GM10266 (cell line): ENCODE results near the gene NT5DC2.

Experiments used
- DNase-seq: peaks from one replicate; pipeline ENCODE4 v3.0.0; 2012; ENCODE audit errors: extremely low spot score
- TF ChIP-seq, protein P1 (sequence below): IDR thresholded peaks from 2 replicates; pipeline ENCODE4 v1.5.1; 2012; ENCODE audit warnings: mild to moderate bottlenecking, low read depth; ENCODE audit not compliant: control insufficient read depth, insufficient read depth; ENCODE audit errors: missing control alignments

The NT5DC2 gene

DNA sequence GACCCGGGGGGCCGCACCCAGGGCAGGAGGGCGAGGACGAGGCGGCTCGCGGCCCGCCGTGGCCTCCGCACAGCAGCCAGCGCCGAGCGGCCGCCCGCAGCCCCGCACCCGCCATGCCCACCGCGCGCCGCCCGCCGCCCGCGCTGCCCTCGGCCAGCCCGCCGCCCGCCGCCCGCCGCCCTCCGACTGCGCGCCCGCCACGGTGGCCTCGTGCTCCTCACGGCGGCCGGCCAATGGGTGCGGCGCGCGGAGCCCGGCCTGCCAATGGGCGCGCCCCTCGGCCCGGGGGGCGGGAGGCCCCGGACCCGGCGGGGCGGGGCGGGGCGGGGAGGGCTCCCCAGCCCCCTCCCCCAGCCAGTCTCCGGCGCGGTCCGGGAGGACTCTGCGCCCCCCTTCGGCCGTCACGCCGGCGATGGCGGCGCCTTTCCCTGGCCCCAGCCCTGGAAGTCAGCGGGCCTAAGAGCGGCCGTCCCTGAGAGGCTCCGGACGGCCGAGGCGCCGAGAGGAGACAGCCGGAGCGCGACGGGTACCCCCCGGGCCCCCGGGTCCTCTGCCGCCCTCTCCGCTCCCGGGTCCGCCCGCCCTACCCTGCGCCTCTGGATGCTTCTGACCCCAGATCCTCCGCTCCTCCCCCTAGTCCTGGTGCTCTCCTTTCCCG is at the start of gene NT5DC2:
TSS of gene NT5DC2 (minus strand) at position 235 of the 658 bp plus-strand sequence. CDS start at position 115, 120 bp downstream.
- TF ChIP-seq, protein P1, sequence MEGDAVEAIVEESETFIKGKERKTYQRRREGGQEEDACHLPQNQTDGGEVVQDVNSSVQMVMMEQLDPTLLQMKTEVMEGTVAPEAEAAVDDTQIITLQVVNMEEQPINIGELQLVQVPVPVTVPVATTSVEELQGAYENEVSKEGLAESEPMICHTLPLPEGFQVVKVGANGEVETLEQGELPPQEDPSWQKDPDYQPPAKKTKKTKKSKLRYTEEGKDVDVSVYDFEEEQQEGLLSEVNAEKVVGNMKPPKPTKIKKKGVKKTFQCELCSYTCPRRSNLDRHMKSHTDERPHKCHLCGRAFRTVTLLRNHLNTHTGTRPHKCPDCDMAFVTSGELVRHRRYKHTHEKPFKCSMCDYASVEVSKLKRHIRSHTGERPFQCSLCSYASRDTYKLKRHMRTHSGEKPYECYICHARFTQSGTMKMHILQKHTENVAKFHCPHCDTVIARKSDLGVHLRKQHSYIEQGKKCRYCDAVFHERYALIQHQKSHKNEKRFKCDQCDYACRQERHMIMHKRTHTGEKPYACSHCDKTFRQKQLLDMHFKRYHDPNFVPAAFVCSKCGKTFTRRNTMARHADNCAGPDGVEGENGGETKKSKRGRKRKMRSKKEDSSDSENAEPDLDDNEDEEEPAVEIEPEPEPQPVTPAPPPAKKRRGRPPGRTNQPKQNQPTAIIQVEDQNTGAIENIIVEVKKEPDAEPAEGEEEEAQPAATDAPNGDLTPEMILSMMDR: peak; percentile 50
- peak; percentile 99 for DNase-seq

DNA sequence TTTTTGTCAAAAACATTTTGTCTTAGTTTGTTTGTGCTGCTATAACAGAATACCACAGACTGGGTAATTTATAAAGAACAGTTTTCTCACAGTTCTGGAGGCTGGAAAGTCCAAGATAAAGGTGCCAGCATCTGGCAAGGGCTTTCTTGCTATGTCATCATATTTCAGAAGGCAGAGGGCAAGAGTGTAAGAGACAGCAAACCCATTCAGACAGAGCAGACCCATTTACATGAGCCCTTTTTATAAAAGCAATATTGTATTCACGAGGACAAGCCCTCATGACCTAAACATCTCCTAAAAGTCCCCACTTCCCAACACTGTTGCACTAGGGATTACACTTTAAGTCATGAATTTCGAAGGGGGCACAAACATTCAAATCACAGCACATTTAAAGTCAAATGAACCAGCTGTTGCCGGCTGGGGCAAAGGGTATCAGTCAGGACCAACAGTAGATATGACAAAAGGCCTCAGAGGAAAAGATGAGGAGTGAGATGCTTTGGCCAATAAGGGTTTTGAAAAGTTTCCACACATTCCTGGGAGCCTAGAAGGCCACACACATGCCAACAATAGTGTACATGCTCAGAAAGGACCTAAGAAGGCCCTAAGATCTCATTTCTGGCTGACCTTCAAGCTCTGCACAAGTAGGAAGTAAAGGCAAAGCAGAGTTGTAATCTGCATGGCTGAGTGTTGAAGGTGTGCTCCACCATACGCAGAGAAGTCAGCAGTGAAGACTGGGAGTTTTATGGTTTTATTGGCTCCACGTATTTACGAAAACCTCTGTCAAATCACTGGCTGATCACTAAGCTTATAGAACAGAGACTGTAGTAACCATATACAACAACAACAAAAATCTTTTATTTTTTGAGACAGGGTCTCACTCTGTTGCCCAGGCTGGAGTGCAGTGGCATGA is 40.7 kb upstream of the NT5DC2 start:
- no peak for DNase-seq
- TF ChIP-seq, protein P1: no peak

DNA sequence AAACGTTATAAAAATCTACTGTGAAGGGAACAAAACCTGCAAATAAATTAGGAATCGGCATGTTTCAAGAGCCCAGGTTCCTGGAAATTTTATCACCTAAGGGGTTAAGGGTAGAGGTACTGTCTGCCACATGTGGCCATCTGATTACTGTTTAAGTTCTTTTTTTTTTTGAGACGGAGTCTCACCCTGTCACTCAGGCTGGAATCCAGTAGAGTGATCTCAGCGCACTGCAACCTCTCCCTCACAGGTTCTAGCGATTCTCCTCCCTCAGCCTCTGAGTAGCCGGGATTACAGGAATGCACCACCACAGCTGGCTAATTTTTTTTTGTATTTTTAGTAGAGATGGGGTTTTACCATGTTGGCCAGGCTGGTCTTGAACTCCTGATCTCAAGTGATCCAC is 38.6 kb upstream of the NT5DC2 start:
- no peak for DNase-seq
- TF ChIP-seq, protein P1: no peak

DNA sequence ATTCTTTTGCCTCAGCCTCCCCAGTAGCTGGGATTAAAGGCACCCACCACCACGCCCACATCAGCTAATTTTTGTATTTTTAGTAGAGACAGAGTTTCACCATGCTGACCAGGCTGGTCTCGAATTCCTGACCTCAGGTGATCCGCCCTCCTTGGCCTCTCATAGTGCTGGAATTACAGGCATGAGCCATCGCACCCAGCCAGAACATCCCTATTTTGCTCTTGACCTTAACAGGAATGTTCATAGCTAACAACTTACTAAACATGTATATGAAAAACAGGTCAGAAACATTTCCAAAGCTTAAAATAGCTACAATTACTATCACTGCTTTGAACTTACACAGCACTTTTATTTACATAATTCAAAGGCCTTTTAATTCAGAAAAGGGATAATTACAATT is 36.4 kb upstream of the NT5DC2 start:
- TF ChIP-seq, protein P1: no peak

DNA sequence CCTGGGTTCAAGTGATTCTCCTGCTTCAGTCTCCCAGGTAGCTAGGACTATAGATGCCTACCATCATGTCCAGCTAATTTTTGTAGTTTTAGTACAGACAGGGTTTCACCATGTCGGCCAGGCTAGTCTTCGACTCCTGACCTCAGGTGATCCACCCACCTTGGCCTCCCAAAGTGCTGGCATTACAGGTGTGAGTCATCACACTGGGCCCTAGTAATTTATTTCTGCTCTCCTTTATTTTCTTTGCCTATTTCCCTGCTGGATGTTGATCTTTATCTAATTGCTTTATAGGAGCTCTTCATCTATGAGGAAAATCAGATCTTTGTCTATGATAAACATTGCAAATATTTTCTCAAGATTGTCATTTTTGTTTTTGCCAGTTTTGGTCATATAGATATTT is 34.4 kb upstream of the NT5DC2 start:
- TF ChIP-seq, protein P1: no peak
- no peak for DNase-seq

More for the DNA sequence above, 36.4 kb upstream of the NT5DC2 start:
- DNase-seq: no peak

DNA sequence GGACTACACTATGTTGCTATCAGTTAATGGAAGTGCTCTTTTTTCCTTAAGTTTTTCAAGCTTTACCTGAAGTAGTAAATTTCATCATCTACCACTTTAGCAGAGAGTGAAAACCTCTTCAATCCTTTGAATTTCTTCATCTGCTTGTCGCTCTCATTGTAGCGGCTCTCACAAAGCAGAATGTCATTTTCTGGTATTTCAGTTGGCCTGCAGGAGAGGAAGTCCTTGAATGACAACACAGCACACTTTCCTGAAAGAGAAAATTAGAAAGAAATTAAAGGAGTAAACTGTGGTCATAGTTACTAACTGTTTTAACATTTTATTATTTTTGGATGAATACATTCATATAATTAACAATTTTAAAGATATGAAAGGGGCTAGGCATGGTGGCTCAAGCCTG is 30.3 kb upstream of the NT5DC2 start:
- TF ChIP-seq, protein P1: no peak
- DNase-seq: no peak
